Muscle of leg (tissue), 11 donors: ENCODE results near the gene ATG9B. TPM values are rescaled to one million over a fixed set of nuclear protein-coding genes. Genes with fewer than 3 reads are reported as not detected.

Source experiments
- DNase-seq: peaks from one replicate; pipeline ENCODE4 v3.0.0; 2013
- H3K27ac ChIP-seq: one replicate; pipeline ENCODE4 v1.5.1; 2013; ENCODE audit warnings: mild to moderate bottlenecking, low read length, control low read depth
- H3K27me3 ChIP-seq: one replicate; pipeline ENCODE4 v1.6.1; 2013; ENCODE audit warnings: low read length; ENCODE audit not compliant: control insufficient read depth, insufficient read depth
- H3K36me3 ChIP-seq: one replicate; pipeline ENCODE4 v1.6.1; 2013; ENCODE audit warnings: low read length; ENCODE audit not compliant: control insufficient read depth, insufficient read depth
- H3K4me1 ChIP-seq: one replicate; pipeline ENCODE4 v1.6.1; 2013; ENCODE audit warnings: low read length; ENCODE audit not compliant: control insufficient read depth, insufficient read depth
- H3K4me3 ChIP-seq: one replicate; pipeline ENCODE4 v1.5.1; 2013; ENCODE audit warnings: low read length, control low read depth
- H3K9me3 ChIP-seq: replicated peaks from 2 replicates; pipeline ENCODE4 v1.6.1; 2013; ENCODE audit warnings: low read depth, low read length; ENCODE audit not compliant: control insufficient read depth
- WGBS: methylation state at CpG from one replicate; pipeline ENCODE4 v1.1.5; 2013; ENCODE audit warnings: missing lambda C conversion rate; ENCODE audit not compliant: insufficient coverage; 5-methylcytosine and 5-hydroxymethylcytosine counted together
- polyA plus RNA-seq, 8 donors: library from polyadenylated mRNA; unstranded; fragments of 120-200 nt; gene quantifications; one replicate each; pipeline versions ENCODE4 v1.2.1 to v1.2.3, GENCODE V29; 2013; ENCODE audit warnings: inconsistent platforms in 1 of 8, low replicate concordance in 1 of 8; ENCODE audit not compliant: insufficient read length in 8 of 8, insufficient read depth in 1 of 8
- total RNA-seq: library from RNA; stranded (reverse); fragments of 120-200 nt; gene quantifications from one replicate; pipeline ENCODE4 v1.2.4, GENCODE V29; 2013

ATG9B gene
- total and polyA plus RNA-seq, 9 donors: 0.22 to 3.0 (median 1.4) TPM

GRCh38 chr7:150994141-150994837 is 30.0 kb downstream of the ATG9B start:
- 69% methylated on average over 2 of the region's 15 CpGs for WGBS
- Histone ChIP-seq H3K27me3 (no peaks in the 10 kb centered on the region), H3K36me3 (no peaks in the 10 kb centered on the region), H3K4me3 (peak overlapping the region; percentile 6), H3K27ac (no peak overlapping the region), H3K4me1 (peaks cover 16% of the 10 kb centered on the region), H3K9me3 (no peaks in the 10 kb centered on the region)
- DNase-seq: no peak

- no peak for DNase-seq
- no peaks in the 10 kb centered on the region for H3K36me3 ChIP-seq
- peaks cover 22% of the 10 kb centered on the region for H3K4me1 ChIP-seq
- 91% methylated on average over 4 of the region's 14 CpGs for WGBS
- peak overlapping the region; percentile 6 for H3K4me3 ChIP-seq
- peak overlapping the region; percentile 72 for H3K27ac ChIP-seq
- H3K27me3 ChIP-seq: peaks cover 2% of the 10 kb centered on the region
- no peaks in the 10 kb centered on the region for H3K9me3 ChIP-seq
Observed at GRCh38 chr7:150993511-150993910, 30.8 kb downstream of the ATG9B start.

- no CpG with 5 or more reads among the region's 5 CpGs for WGBS
- no peak for DNase-seq
- peaks cover 2% of the 10 kb centered on the region for H3K27me3 ChIP-seq
Observed at GRCh38 chr7:150992833-150993302, 31.4 kb downstream of the ATG9B start.

GRCh38 chr7:150992051-150992640 is 32.1 kb downstream of the ATG9B start:
- Histone ChIP-seq H3K27me3 (peaks cover 6% of the 10 kb centered on the region), H3K36me3 (no peaks in the 10 kb centered on the region), H3K4me3 (no peak overlapping the region), H3K4me1 (peaks cover 26% of the 10 kb centered on the region), H3K27ac (no peak overlapping the region), H3K9me3 (no peaks in the 10 kb centered on the region)
- 81% methylated on average over 6 of the region's 6 CpGs for WGBS
- DNase-seq: no peak

More at GRCh38 chr7:150992833-150993302, 31.4 kb downstream of the ATG9B start:
- peaks cover 26% of the 10 kb centered on the region for H3K4me1 ChIP-seq
- peak overlapping the region; percentile 72 for H3K27ac ChIP-seq
- H3K4me3 ChIP-seq: no peak overlapping the region
- H3K9me3 ChIP-seq: no peaks in the 10 kb centered on the region
- H3K36me3 ChIP-seq: no peaks in the 10 kb centered on the region

GRCh38 chr7:150990416-150991186 is 33.7 kb downstream of the ATG9B start, which contains the start of gene NOS3:
TSS of gene NOS3 (plus strand) at chr7:150991017. CDS start at chr7:150993804, 2,787 bp downstream.
- Histone ChIP-seq H3K4me1 (peaks cover 25% of the 10 kb centered on the region), H3K4me3 (no peak within 1 kb of the TSS), H3K27me3 (peaks cover 8% of the 10 kb centered on the region), H3K36me3 (no peaks in the 10 kb centered on the region), H3K27ac (no peak within 1 kb of the TSS), H3K9me3 (no peaks in the 10 kb centered on the region)
- no peak for DNase-seq
- WGBS: 93% methylated on average over 6 of the region's 12 CpGs

DNA sequence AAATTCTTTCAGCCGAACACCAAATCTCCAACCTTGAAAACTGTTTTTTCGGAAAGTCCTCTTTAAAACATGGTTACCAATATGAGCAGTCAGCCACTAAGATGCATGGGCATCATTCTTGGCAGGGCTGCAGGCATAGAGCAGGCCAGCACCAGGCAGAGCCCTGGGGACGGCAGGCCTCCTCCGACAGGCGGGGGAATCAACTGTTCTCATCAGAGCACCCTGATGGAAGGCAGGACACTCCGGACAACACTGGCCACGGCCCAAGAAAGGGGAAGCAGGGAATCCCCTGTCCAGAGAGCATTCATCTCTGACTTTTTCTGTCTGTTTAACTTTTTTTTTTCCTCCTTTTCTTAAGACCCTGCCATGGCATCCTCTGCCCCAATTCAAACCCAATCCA is 34.8 kb downstream of the ATG9B start:
- no peak overlapping the region for H3K4me3 ChIP-seq
- H3K27ac ChIP-seq: peak overlapping the region; percentile 73
- H3K36me3 ChIP-seq: no peaks in the 10 kb centered on the region
- peaks cover 17% of the 10 kb centered on the region for H3K4me1 ChIP-seq
- no peak for DNase-seq
- no peaks in the 10 kb centered on the region for H3K9me3 ChIP-seq
- WGBS: 51% methylated on average over 7 of the region's 7 CpGs
- H3K27me3 ChIP-seq: peaks cover 11% of the 10 kb centered on the region

GRCh38 chr7:150988230-150989226 is 35.8 kb downstream of the ATG9B start:
- Histone ChIP-seq H3K36me3 (no peaks in the 10 kb centered on the region), H3K4me3 (no peak overlapping the region), H3K27ac (peak overlapping the region; percentile 73), H3K4me1 (peaks cover 15% of the 10 kb centered on the region), H3K27me3 (peaks cover 11% of the 10 kb centered on the region), H3K9me3 (no peaks in the 10 kb centered on the region)
- WGBS: 15% methylated on average over 23 of the region's 31 CpGs
- peak; percentile 85 for DNase-seq

DNA sequence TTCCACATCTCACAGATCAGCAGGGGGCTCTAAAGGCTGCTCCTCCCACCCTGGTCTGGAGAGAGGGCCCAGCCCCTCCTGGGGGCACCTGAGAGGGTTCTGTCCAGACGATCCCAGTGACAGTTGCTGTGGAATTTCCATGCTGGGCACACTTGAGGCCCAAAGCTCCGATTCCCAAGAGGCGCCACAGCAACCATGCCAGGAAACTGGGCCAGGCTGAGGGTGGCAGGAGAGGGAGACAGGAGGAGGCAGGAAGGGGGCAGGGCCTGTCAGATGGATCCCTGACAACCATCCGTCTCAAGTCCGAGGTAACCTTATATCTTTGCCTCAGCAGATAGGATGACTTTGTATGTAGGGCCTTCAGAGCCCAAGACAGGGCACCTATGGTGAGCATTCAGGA is 37.7 kb downstream of the ATG9B start:
- peaks cover 27% of the 10 kb centered on the region for H3K4me1 ChIP-seq
- no peak for DNase-seq
- WGBS: 59% methylated on average over 4 of the region's 5 CpGs
- peaks cover 16% of the 10 kb centered on the region for H3K27me3 ChIP-seq
- H3K27ac ChIP-seq: no peak overlapping the region
- H3K4me3 ChIP-seq: no peak overlapping the region
- H3K9me3 ChIP-seq: no peaks in the 10 kb centered on the region
- no peaks in the 10 kb centered on the region for H3K36me3 ChIP-seq

DNA sequence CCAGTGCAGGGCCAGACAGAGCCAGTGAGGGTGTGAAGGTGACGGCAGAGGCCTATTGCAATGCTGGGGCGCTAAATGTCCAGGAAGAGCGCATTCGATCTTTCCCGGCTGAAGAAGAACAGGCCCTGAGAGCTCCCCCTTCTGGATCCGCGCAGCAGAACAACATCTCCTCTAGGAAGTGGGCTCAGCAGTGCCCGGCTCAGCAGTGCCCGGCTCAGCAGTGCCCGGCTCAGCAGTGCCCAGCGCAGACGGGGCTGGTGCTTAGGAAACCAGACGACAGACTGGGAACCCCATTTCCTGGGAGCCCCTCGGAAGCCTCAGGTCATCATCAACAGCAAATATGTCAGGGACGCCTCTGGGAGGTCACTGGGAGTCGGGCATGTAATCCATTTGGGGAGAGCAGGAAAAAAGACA is 38.2 kb downstream of the ATG9B start:
- DNase-seq: peak; percentile 61
- peaks cover 19% of the 10 kb centered on the region for H3K27me3 ChIP-seq
- 3% methylated on average over 6 of the region's 16 CpGs for WGBS
- H3K27ac ChIP-seq: no peak overlapping the region
- peaks cover 31% of the 10 kb centered on the region for H3K4me1 ChIP-seq
- no peaks in the 10 kb centered on the region for H3K9me3 ChIP-seq
- no peak overlapping the region for H3K4me3 ChIP-seq
- no peaks in the 10 kb centered on the region for H3K36me3 ChIP-seq
